Glutamatergic neuron (in vitro differentiated cells): ENCODE results near the gene TTYH2. TPM values are rescaled to one million over a fixed set of nuclear protein-coding genes. Genes with fewer than 3 reads are reported as not detected.

Source experiments
- DNase-seq: peaks from one replicate; pipeline ENCODE4 v3.0.0; 2022
- H3K27ac Mint-ChIP-seq: one replicate; pipeline ENCODE4 v1.8.0; 2020; ENCODE audit warnings: mild to moderate bottlenecking, mixed read lengths, inconsistent platforms; ENCODE audit not compliant: unreplicated experiment
- H3K27me3 Mint-ChIP-seq: one replicate; pipeline ENCODE4 v1.8.0; 2020; ENCODE audit warnings: mild to moderate bottlenecking, moderate library complexity, mixed read lengths, inconsistent platforms; ENCODE audit not compliant: unreplicated experiment
- H3K36me3 Mint-ChIP-seq: one replicate; pipeline ENCODE4 v1.8.0; 2020; ENCODE audit warnings: mild to moderate bottlenecking, mixed read lengths, inconsistent platforms; ENCODE audit not compliant: unreplicated experiment
- H3K4me1 Mint-ChIP-seq: one replicate; pipeline ENCODE4 v1.8.0; 2020; ENCODE audit warnings: mild to moderate bottlenecking, low read depth, mixed read lengths, inconsistent platforms; ENCODE audit not compliant: unreplicated experiment
- H3K4me3 Mint-ChIP-seq: one replicate; pipeline ENCODE4 v1.8.0; 2020; ENCODE audit warnings: mild to moderate bottlenecking, mixed read lengths, inconsistent platforms; ENCODE audit not compliant: unreplicated experiment
- H3K9me3 Mint-ChIP-seq: one replicate; pipeline ENCODE4 v1.8.0; 2020; ENCODE audit warnings: mild to moderate bottlenecking, moderate library complexity, mixed read lengths, inconsistent platforms; ENCODE audit not compliant: unreplicated experiment
- total RNA-seq: library from RNA; stranded (reverse); fragmentation: NEBNext Ultra II Directional; extraction: Animal tissue kit (Norgen Biotek cat#: 25700); gene quantifications from one replicate; pipeline ENCODE4 v1.2.1, GENCODE V29; 2021; ENCODE audit not compliant: unreplicated experiment
- TF ChIP-seq, protein P1 (sequence below): fragments of 200-600 bp; sonication (generic); IDR thresholded peaks from one replicate; pipeline ENCODE4 v1.5.0; 2021; ENCODE audit not compliant: partially characterized antibody, unreplicated experiment

The TTYH2 gene
- total RNA-seq, 1 donor from 2014 or later, result 121 TPM

DNA sequence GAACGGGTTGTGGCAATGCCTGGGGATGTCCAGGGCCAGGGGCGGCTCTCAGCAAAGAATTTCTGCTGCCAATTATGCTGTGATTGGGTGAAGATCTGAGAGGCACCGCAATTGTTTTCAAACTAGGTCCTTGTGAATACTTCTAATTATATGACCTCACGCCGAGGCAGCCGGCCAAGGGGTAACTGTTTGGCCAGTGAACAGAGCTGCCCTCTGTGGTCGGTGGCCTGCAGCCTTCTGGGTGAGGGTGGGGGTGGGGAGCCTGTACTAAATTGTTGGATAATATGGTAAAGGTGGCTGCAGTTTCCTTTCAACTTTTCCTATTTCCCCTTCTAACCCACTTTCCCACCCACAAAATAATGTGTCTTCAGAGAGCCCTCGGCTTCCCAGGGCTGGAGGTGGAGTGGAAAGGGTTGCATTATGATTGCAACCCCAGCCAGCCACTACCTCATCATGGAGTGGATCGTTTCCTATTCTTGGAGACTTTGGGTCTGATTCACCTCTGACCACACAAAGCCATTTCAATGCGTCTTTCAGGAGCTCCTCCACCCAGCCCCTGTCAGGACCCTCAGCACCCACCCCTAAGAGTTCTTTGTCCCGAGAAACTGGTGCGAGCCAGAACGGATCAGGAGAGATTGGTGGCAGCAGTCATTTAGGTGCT, 58.7 kb downstream of the TTYH2 start:
- H3K27ac Mint-ChIP-seq, result no peak overlapping the region
- H3K4me1 Mint-ChIP-seq, result peaks cover 32% of the 10 kb centered on the region
- H3K4me3 Mint-ChIP-seq, result no peak overlapping the region
- peaks cover 8% of the 10 kb centered on the region for H3K27me3 Mint-ChIP-seq
- H3K9me3 Mint-ChIP-seq, result peaks cover 4% of the 10 kb centered on the region
- DNase-seq, result no peak
- no peaks in the 10 kb centered on the region for H3K36me3 Mint-ChIP-seq
- TF ChIP-seq, protein P1, sequence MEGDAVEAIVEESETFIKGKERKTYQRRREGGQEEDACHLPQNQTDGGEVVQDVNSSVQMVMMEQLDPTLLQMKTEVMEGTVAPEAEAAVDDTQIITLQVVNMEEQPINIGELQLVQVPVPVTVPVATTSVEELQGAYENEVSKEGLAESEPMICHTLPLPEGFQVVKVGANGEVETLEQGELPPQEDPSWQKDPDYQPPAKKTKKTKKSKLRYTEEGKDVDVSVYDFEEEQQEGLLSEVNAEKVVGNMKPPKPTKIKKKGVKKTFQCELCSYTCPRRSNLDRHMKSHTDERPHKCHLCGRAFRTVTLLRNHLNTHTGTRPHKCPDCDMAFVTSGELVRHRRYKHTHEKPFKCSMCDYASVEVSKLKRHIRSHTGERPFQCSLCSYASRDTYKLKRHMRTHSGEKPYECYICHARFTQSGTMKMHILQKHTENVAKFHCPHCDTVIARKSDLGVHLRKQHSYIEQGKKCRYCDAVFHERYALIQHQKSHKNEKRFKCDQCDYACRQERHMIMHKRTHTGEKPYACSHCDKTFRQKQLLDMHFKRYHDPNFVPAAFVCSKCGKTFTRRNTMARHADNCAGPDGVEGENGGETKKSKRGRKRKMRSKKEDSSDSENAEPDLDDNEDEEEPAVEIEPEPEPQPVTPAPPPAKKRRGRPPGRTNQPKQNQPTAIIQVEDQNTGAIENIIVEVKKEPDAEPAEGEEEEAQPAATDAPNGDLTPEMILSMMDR, result no peak

DNA sequence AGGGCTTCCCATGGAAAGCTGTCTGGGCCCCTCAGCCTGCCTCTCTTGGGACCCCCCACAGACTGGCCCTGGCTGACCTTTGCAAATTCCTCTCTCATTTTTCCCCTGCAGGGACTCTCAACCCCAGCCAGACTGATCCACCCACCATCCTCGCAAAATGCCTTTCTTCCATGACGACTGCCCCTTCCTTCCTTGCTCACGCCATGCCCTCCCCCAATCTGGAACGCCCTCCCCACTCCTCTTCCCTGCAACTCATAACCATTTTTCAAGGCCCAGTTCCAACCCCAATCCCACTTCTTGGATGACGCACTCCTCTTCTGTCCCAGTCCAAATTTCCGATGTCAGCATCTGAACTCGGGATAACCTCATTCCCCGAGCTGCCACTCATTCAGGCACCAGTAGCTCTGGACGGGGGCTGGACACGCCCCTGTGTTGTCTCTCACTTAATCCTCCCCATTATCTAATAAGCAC, 59.4 kb downstream of the TTYH2 start:
- Mint-ChIP-seq H3K27ac (no peak overlapping the region), H3K4me1 (peaks cover 32% of the 10 kb centered on the region), H3K27me3 (peaks cover 8% of the 10 kb centered on the region), H3K36me3 (no peaks in the 10 kb centered on the region), H3K4me3 (no peak overlapping the region), H3K9me3 (peaks cover 4% of the 10 kb centered on the region)
- TF ChIP-seq, protein P1, result no peak
- DNase-seq, result no peak

DNA sequence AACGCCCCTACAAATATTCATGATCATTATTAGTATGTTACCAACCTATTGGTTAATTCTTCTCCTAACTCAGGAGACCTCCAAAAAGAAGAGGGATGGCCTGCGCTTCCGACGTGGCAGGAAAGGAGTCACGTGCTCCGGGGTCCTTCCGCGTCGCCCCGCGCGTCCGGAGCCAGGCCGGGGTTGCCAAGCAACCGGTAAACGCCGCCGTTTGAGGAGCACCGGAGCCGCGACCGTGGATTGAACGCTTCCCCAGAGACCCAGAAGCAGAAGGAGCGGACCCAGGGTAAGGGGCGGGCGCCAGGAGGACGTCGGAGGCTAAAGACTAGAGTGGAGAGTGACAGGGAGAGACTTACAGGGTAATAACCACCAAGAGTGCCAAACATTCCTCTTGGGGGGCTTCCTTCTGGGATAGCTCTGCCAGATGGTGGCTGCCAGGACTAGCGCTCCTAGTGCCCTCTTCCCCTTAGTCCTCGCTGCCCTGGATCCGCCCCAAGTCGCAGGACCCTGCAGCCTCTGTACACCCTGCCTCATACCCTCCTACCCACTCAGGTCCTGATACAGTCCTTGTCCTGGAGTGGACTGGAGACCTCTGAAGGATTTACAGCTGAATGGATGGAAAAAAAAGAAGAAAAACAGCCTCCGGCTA, 60.8 kb downstream of the TTYH2 start, which contains the start of gene DNAI2:
TSS of gene DNAI2 (plus strand) at position 175 of the 649 bp plus-strand sequence. CDS start 7,584 bp downstream, outside the sequence.
- H3K4me1 Mint-ChIP-seq, result peaks cover 32% of the 10 kb centered on the region
- peak within 1 kb of the TSS; percentile 59 for H3K4me3 Mint-ChIP-seq
- H3K27me3 Mint-ChIP-seq, result peaks cover 8% of the 10 kb centered on the region
- no peak within 1 kb of the TSS for H3K27ac Mint-ChIP-seq
- H3K9me3 Mint-ChIP-seq, result peaks cover 4% of the 10 kb centered on the region
- H3K36me3 Mint-ChIP-seq, result no peaks in the 10 kb centered on the region
- TF ChIP-seq, protein P1, result no peak
- peak; percentile 70 for DNase-seq

DNA sequence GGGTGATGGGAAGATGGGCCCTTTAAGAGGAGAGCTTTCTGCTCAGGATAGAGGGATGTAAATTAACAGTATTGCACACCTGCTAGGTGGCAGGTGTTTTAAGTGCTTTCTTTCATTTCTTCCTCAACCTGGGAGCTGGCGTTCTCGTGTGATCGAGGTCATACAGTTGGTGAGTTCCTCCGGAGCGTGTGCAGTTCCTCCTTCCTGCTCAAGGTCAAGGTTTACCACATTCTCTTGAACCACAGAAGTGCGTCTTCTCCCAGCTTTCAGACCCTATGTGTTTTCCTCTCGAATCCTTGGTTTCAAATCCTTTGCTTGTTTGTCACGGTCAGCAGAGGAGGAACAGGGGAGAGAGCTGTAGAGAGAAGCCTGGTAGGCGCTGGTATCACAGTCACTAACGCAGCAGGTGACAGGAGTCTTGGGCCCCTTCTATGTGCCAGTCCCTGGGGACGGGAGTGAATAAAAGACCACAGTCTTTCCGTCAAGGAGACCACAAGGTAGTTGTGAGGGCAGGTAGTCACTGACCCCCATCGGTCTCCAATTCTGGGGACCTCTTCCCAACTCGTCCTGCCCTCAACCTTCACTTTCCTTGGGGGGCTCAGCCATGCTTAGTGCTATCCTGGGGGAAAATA, 61.5 kb downstream of the TTYH2 start:
- no peak overlapping the region for H3K27ac Mint-ChIP-seq
- TF ChIP-seq, protein P1, result no peak
- DNase-seq, result no peak
- H3K27me3 Mint-ChIP-seq, result peaks cover 9% of the 10 kb centered on the region
- peaks cover 4% of the 10 kb centered on the region for H3K9me3 Mint-ChIP-seq
- peaks cover 32% of the 10 kb centered on the region for H3K4me1 Mint-ChIP-seq
- H3K36me3 Mint-ChIP-seq, result no peaks in the 10 kb centered on the region
- H3K4me3 Mint-ChIP-seq, result peak overlapping the region; percentile 59
